CD4-positive, alpha-beta T cell (primary cell): ENCODE measurements around the gene TIPARP. TPM values are rescaled to one million over a fixed set of nuclear protein-coding genes. Genes with fewer than 3 reads are reported as not detected.

Experiments
- ATAC-seq: fragments of 200-7000 bp; cut with Tn5 transposase; one replicate; pipeline ENCODE4 v1.10.0; 2022; ENCODE audit warnings: mild to moderate bottlenecking; ENCODE audit not compliant: poor library complexity
- CTCF ChIA-PET: fragments of 350-600 bp; sonication (Branson Sonifier 250); formaldehyde crosslinking; loops from one replicate; lab custom pipeline; 2021; ENCODE audit warnings: antibody characterized with exemption, inconsistent platforms; lab: Charles Lee
- POLR2A ChIA-PET: fragments of 350-600 bp; sonication (Branson Sonifier 250); formaldehyde crosslinking; loops from one replicate; lab custom pipeline; 2021; ENCODE audit warnings: antibody characterized with exemption, inconsistent platforms; lab: Charles Lee
- DNase-seq, 14 experiments: peaks; one replicate each; pipeline ENCODE4 v3.0.0-alpha.2; 2013 to 2020; ENCODE audit warnings: mixed read lengths in 2 of 14
- H3K27ac ChIP-seq, 2 donors: one replicate each; pipeline versions ENCODE4 v1.5.1 to v1.7.0; 2013; ENCODE audit warnings: low read length in 2 of 2, low read depth in 1 of 2, mild to moderate bottlenecking in 1 of 2
- H3K27me3 ChIP-seq, 2 experiments: 1 replicate in 1 of 2; 2 replicates in 1 of 2; pipeline versions ENCODE4 v1.6.1 to v1.7.0; 2013; ENCODE audit warnings: low read length in 2 of 2, control low read depth in 1 of 2, mild to moderate bottlenecking in 1 of 2, moderate library complexity in 1 of 2; ENCODE audit not compliant: insufficient read depth in 2 of 2, control insufficient read depth in 1 of 2
- H3K36me3 ChIP-seq: one replicate; pipeline ENCODE4 v1.6.1; 2013; ENCODE audit warnings: low read length, control low read depth; ENCODE audit not compliant: insufficient read depth
- H3K4me1 ChIP-seq: one replicate; pipeline ENCODE4 v1.6.1; 2013; ENCODE audit warnings: low read length, control low read depth; ENCODE audit not compliant: insufficient read depth
- H3K4me3 ChIP-seq: one replicate; pipeline ENCODE4 v1.5.1; 2013; ENCODE audit warnings: mild to moderate bottlenecking, low read length, moderate library complexity
- H3K9me3 ChIP-seq, 2 experiments: 1 replicate in 1 of 2; 2 replicates in 1 of 2; pipeline versions ENCODE4 v1.6.1 to v1.7.0; 2013; ENCODE audit warnings: low read length in 2 of 2, mild to moderate bottlenecking in 2 of 2, control low read depth in 1 of 2, moderate library complexity in 1 of 2; ENCODE audit not compliant: control insufficient read depth in 1 of 2, insufficient read depth in 1 of 2
- H3K27ac Mint-ChIP-seq: one replicate; pipeline ENCODE4 v1.8.0; 2020; ENCODE audit warnings: mixed read lengths
- H3K27me3 Mint-ChIP-seq: one replicate; pipeline ENCODE4 v1.8.0; 2021; ENCODE audit warnings: mixed read lengths
- H3K36me3 Mint-ChIP-seq: one replicate; pipeline ENCODE4 v1.8.0; 2021; ENCODE audit warnings: low read depth, mixed read lengths
- H3K4me1 Mint-ChIP-seq: one replicate; pipeline ENCODE4 v1.8.0; 2021; ENCODE audit warnings: low read depth, mixed read lengths
- H3K4me3 Mint-ChIP-seq: one replicate; pipeline ENCODE4 v1.8.0; 2020; ENCODE audit warnings: mild to moderate bottlenecking, mixed read lengths
- H3K9me3 Mint-ChIP-seq: one replicate; pipeline ENCODE4 v1.8.0; 2020; ENCODE audit warnings: mixed read lengths
- intact Hi-C, 2 experiments: fragments of 100-400 bp; cut with DNase I in 1 of 2; cut with micrococcal nuclease in 1 of 2; formaldehyde crosslinking; loops; one replicate each; pipeline versions ENCODE4 v1.15.1 to v1.9.0; 2023 to 2025; cut with DNase I, micrococcal nuclease
- total RNA-seq, 174 experiments: library from RNA in 2 of 174; stranded (reverse) in 2 of 174; gene quantifications; one replicate each; pipeline ENCODE4 v1.2.3 and lab custom pipeline; 2021 to 2026
- TF ChIP-seq, protein P1 (sequence below): fragments of 200-600 bp; IDR thresholded peaks from one replicate; pipeline ENCODE4 v1.8.0; 2022; ENCODE audit warnings: antibody characterized with exemption, mild to moderate bottlenecking

TIPARP gene
- total RNA-seq, 2 experiments from 2014 or later, result 158 to 166 TPM

DNA sequence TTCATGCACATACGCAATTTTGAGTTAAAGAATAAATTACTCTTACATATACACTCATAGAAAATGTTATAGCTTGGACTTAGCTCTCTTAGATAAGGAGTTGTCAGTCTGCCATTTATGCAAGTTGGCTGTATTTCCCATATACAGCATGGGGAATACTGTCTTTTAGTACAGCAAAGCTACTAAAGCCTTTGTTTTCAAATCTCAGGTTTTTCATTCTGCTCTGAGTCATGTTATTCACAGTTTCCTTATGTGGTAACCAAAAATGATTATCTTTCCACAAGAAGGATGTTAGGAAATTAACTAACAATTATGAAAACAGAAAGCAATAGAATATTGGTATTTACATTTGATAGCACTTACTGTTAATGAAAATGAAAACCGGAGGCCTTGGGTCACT lies 4.3 kb upstream of the TIPARP start:
- H3K4me1 Mint-ChIP-seq, result peaks cover 45% of the 10 kb centered on the region
- H3K27me3 Mint-ChIP-seq, result no peaks in the 10 kb centered on the region
- no peak for DNase-seq
- Histone ChIP-seq H3K27ac (no peak overlapping the region), H3K27me3 (no peaks in the 10 kb centered on the region), H3K4me1 (peaks cover 12% of the 10 kb centered on the region), H3K36me3 (no peaks in the 10 kb centered on the region), H3K4me3 (no peak overlapping the region), H3K9me3 (no peaks in the 10 kb centered on the region)
- H3K9me3 Mint-ChIP-seq, result no peaks in the 10 kb centered on the region
- no peak overlapping the region for H3K27ac Mint-ChIP-seq
- peaks cover 6% of the 10 kb centered on the region for H3K36me3 Mint-ChIP-seq
- TF ChIP-seq, protein P1, sequence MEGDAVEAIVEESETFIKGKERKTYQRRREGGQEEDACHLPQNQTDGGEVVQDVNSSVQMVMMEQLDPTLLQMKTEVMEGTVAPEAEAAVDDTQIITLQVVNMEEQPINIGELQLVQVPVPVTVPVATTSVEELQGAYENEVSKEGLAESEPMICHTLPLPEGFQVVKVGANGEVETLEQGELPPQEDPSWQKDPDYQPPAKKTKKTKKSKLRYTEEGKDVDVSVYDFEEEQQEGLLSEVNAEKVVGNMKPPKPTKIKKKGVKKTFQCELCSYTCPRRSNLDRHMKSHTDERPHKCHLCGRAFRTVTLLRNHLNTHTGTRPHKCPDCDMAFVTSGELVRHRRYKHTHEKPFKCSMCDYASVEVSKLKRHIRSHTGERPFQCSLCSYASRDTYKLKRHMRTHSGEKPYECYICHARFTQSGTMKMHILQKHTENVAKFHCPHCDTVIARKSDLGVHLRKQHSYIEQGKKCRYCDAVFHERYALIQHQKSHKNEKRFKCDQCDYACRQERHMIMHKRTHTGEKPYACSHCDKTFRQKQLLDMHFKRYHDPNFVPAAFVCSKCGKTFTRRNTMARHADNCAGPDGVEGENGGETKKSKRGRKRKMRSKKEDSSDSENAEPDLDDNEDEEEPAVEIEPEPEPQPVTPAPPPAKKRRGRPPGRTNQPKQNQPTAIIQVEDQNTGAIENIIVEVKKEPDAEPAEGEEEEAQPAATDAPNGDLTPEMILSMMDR, result no peak
- ChIA-PET POLR2A (no interaction called here), CTCF (no interaction called here)
- intact Hi-C loops, result loop anchor here (5.0 kb wide), 4 partner anchors 68 to 813 kb away; no protein-coding TSS in a partner anchor
- H3K4me3 Mint-ChIP-seq, result no peak overlapping the region
- ATAC-seq, result no peak

DNA sequence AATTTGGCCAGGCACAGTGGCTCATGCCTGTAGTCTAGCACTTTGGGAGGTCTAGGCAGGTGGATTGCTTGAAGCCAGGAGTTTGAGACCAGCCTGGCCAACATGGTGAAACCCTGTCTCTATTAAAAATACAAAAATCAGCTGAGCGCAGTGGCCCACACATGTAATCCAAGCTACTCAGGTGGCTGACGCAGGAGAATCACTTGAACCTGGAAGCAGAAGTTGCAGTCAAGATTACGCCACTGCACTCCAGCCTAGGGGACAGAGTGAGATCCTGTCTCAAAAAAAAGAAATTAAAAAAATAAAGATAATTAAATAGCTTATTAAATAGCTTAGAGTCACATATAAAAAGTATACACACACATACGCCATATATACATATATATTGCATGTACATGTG lies 3.7 kb upstream of the TIPARP start:
- Histone ChIP-seq H3K4me3 (no peak overlapping the region), H3K4me1 (peaks cover 12% of the 10 kb centered on the region), H3K27ac (no peak overlapping the region), H3K36me3 (no peaks in the 10 kb centered on the region), H3K9me3 (no peaks in the 10 kb centered on the region), H3K27me3 (no peaks in the 10 kb centered on the region)
- ATAC-seq, result no peak
- H3K27me3 Mint-ChIP-seq, result no peaks in the 10 kb centered on the region
- TF ChIP-seq, protein P1, result no peak
- intact Hi-C loops, result loop anchor here (5.0 kb wide), 4 partner anchors 68 to 813 kb away; no protein-coding TSS in a partner anchor
- H3K36me3 Mint-ChIP-seq, result peaks cover 8% of the 10 kb centered on the region
- POLR2A ChIA-PET, result interaction anchor here (0.6 to 1.0 kb wide), 2 partner anchors 416 to 418 kb away, joined by 3 to 4 read pairs; no protein-coding TSS in a partner anchor
- no peak for DNase-seq
- no peak overlapping the region for H3K4me3 Mint-ChIP-seq
- H3K27ac Mint-ChIP-seq, result no peak overlapping the region
- no peaks in the 10 kb centered on the region for H3K9me3 Mint-ChIP-seq
- CTCF ChIA-PET, result no interaction called here
- H3K4me1 Mint-ChIP-seq, result peaks cover 40% of the 10 kb centered on the region

DNA sequence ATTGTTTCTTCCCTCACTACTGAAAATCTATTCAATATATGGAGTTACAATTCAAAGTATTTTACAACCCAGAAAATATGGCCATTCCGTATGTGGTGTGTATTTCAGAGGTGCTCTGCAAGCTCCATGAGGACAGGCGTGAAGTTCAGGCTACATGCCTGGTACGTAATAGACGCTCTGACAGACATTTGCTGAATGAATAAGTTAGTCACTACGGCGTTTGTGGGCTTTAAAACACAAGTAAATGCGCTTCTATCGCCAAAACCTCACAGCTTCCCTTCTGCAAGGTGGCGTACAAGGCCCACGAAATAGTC lies 701 bp upstream of the TIPARP start:
- Histone ChIP-seq H3K9me3 (no peaks in the 10 kb centered on the region), H3K4me3 (peak overlapping the region; percentile 85), H3K4me1 (peaks cover 23% of the 10 kb centered on the region), H3K36me3 (peaks cover 12% of the 10 kb centered on the region), H3K27ac (peak overlapping the region; percentile 68 to 93), H3K27me3 (no peaks in the 10 kb centered on the region)
- Mint-ChIP-seq H3K4me1 (peaks cover 43% of the 10 kb centered on the region), H3K27me3 (no peaks in the 10 kb centered on the region), H3K4me3 (peak overlapping the region; percentile 93), H3K9me3 (no peaks in the 10 kb centered on the region), H3K27ac (peak overlapping the region; percentile 96), H3K36me3 (peaks cover 36% of the 10 kb centered on the region)
- ChIA-PET POLR2A (interaction anchor here (0.6 to 7.1 kb wide), 23 partner anchors 9 to 501 kb away, joined by 3 to 91 read pairs (median 4); partner anchors contain the start of genes CCNL1 and SSR3), CTCF (interaction anchor here (0.8 to 4.1 kb wide), 13 partner anchors 8 to 523 kb away, joined by 3 to 21 read pairs (median 4); partner anchors contain the start of gene SSR3)
- TF ChIP-seq, protein P1, result no peak
- intact Hi-C loops, result loop anchor here (1.0 to 5.0 kb wide), 11 partner anchors 71 to 816 kb away; partner anchors contain the start of gene SSR3 (in 2 of the 2)
- DNase-seq (no peak), ATAC-seq (no peak)
